ENCODE data around the gene KRTAP10-3. TPM values are rescaled to one million over a fixed set of nuclear protein-coding genes. Genes with fewer than 3 reads are reported as not detected.
"Not testable (repeated sequence)": the region's sequence is repeated elsewhere in the genome, so short reads cannot be mapped to it uniquely, and the experiment has no call there.

KRTAP10-3 gene, protein sequence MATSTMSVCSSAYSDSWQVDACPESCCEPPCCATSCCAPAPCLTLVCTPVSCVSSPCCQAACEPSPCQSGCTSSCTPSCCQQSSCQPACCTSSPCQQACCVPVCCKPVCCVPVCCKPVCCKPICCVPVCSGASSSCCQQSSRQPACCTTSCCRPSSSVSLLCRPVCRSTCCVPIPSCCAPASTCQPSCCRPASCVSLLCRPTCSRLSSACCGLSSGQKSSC
- not detected in 2 replicates for total RNA-seq (2014; rRNA removed; shearing (Covaris generic))

DNA sequence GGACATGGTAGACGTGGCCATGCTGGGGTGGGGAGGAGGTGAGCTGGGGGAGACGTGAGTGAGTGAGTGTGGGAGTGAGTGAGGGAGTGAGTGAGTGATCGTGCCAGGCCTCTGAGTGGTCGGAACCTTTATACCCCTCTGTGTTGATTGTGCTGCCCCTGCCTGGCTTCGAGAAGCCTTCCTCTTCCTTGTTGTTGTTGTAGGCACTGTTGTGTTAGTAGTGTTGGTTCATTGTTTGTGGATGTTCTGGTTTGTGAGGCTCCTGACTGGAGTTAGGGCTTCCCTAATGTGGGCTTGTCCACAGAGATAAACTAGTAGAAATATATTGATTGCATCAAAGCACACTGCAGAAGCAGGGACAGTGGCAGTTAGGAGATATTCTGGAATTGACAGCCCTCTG lies at the start of gene KRTAP10-3:
Gene KRTAP10-3, minus strand, starts transcription at position 101 of the 400 bp plus-strand sequence. Its CDS starts 80 bp downstream, at position 21.
- no peak for DNase-seq (ENCODE audit: low spot score)

DNA sequence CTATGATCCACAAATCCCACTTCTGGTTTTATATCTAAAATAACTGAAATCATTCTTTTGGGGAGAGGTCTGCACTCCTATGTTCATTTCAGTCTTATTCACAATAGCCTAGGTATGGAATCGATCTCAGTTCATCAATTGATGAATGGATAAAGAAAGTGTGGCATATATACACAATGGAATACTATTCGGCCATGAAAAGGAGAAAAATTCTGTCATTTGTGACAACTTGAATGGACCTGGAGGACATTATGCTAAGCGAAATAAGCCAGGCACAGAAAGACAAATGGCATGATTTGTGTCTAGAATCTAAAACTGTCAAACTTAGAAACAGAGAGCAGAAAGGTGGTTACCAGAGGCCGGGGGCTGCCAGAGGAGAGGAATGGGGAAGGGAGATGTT lies 47.9 kb upstream of the KRTAP10-3 start:
- DNase-seq (ENCODE audit: low spot score), result no peak

DNA sequence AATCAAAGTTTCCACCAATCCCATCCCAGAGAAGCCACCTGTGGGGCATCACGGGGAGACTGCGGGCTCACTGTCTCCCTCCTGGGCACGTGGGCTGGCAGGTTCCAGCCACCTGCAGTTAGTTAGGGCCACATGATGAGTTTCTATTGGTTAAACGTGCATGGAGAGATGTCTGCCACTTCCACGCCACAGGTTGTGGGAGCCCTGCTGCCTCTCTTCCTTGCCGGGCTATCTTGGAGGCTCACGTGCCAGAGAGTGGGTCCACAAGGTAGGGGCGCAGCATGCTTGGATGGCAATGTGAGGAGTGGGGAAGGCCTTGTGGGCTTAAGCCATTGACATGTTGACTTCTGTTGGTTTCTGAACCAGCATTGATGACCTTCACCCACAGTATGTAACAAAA lies 45.3 kb upstream of the KRTAP10-3 start:
- no peak for DNase-seq (ENCODE audit: low spot score)

DNA sequence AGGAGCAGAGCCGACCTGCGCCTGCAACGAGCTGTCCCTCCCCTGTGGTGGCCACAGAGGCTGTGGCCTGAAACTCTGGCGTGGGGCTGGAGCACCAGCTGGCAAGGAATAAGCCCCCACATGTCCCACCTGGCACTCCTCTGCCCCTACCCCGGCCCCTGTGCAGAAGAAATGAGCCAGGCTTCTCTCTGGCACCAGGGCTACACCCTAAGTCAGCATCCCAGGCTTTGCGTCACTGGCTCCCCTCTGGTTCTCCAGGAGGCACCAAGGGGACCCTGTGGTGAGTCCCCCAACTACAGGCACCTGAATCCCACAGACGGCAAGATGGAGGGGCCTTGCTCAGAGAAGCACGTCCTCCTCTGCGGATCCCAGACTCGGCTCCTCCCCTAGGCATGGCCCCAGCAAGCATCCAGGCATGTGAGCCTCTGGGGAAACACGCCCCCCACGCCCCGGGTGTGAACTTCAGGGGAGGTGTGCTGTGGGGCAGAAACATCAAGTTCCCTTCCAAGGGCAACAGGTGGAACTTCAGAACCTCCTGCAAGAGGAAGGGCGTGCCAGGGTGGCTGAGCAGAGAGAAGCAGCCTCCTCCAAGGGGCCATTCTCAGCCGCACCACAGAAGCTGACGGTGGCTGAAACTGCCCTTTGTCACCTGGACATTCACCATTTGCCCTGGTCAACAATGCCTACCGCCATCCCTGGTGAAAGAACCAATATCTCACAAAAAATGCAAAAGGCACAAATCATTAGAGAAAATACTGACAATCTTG lies 44.7 kb upstream of the KRTAP10-3 start:
- no peak for DNase-seq (ENCODE audit: low spot score)

DNA sequence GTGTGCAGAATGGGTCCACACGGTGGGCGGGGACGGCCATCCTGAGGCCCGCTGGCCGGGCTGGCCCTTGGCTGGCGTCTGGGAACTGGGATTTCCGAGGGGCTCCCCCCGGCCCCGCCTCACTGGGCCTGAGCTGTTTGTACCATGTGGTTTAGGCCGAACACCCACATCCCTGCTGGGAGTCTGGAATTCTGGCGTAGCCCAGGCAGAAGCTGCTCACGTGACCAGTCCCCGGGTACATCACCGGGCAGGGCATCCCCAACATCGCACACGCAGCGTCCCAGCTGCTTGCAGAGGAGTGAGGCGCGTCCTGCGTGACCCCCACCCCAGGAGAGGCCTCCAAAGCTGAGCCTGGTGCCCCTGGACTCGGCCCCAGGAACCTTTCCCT lies 43.9 kb upstream of the KRTAP10-3 start:
- no peak for DNase-seq (ENCODE audit: low spot score)

DNA sequence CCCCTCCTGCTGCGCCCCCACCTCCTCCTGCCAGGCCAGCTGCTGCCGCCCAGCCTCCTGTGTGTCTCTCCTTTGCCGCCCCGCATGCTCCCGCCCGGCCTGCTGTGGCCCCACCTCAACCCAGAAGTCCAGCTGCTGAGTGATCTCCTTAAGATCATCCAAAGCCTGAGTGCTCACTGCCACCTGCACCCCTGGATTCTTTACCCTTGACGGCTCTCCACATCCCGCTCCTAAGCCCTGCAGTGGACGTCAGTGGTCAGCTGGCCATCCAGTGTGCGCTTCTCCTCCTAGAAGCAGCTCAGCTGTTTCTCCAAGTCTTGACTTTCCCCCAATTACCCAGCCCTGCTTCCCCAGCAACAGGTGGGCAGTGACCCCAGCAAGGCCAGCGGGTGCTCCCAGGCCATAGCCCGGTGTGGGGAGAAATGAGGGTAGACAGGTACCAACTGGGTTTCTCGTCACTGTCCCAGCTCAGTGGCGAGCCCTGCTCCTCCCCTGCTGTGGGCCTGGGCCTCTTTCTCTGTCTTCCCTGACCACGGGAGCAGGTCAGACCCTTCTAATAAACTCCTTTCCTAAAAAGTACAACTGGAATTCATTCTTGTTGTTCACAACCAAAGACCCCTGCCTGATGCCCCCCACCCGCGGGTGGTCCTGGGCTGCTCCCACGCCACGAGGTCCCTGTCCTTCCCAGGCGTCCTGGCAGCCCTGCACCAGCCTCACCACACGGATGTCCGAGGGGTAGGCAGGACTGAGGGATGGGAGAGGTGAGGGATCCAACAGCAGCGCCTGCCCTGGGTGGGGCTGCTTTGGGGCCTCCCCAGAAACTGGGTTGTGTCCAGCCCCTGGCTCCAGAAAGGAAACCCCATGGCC lies 43.2 kb upstream of the KRTAP10-3 start:
- DNase-seq (ENCODE audit: low spot score), result no peak

DNA sequence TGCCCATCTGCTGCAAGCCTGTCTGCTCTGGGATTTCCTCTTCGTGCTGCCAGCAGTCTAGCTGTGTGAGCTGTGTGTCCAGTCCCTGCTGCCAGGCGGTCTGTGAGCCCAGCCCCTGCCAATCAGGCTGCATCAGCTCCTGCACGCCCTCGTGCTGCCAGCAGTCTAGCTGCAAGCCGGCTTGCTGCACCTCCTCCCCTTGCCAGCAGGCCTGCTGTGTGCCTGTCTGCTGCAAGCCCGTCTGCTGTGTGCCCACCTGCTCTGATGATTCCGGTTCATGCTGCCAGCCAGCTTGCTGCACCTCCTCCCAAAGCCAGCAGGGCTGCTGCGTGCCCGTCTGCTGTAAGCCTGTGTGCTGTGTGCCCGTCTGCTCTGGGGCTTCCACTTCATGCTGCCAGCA lies 42.5 kb upstream of the KRTAP10-3 start:
- not testable (repeated sequence) for DNase-seq (ENCODE audit: low spot score)

DNA sequence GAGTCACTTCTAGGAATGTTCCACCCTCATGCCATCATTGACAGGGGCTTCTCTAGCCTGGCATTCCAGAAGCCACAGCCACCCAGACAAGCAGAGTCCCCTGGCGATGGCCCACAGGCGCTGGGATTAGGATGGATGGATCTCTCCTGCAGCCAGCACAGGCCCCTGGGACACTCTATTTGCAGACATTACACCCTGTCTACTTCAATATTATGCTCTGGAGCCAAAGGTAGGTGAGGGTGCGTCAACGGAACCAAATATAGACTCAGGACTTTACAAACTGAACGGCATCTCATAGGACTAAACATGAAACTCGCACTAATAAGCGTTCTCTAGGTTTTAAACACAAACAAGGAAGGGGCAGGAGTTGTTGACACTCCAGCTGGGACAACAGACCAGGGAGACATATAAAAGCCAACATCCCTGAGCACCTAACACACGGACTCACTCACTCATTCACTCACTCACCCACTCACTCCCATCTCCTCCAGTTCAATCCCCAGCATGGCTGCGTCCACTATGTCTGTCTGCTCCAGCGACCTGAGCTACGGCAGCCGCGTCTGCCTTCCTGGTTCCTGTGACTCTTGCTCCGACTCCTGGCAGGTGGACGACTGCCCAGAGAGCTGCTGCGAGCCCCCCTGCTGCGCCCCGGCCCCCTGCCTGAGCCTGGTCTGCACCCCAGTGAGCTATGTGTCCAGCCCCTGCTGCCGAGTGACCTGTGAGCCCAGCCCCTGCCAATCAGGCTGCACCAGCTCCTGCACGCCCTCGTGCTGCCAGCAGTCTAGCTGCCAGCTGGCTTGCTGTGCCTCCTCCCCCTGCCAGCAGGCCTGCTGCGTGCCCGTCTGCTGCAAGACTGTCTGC lies 41.8 kb upstream of the KRTAP10-3 start, which contains the start of gene KRTAP10-7:
Gene KRTAP10-7, plus strand, starts transcription at position 480 of the 861 bp plus-strand sequence. Its CDS starts 25 bp downstream, at position 505.
- DNase-seq (ENCODE audit: low spot score), result not testable (repeated sequence)

DNA sequence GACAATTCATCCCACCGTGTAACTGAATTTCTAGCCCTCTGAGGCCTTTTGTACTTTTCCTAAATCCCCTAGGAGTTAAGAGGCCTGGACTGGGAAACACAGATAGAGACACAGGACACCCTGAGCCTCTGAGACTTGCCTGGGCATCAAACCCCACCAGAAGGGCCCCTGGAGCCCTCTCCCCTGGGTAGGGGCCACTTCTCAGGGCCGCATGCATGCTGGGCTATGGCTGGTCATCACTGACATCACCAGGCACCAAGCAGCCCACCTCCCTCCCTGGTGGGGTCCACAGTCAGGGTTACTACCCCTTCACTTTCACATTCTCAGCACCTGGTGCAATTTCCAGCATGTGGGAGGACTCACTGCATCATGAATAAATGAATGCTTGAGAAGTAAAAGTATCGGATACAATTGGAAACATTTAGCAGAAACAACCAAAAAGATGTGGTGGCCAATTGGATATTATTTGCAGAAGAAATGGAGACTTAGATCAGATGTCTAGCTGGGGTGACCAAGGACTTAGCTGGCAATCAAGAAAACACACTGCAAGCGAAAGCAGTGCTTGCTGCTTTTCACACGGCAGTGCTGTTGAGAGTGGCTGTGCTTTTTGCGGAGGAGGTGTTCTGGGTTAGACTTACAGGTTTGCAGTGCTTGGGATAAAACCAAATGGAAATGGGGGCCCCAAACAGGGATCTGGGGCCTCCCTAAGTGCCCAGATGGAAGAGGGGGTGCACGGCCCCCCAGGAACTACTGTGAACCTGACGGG lies 40.9 kb upstream of the KRTAP10-3 start:
- DNase-seq (ENCODE audit: low spot score), result no peak

DNA sequence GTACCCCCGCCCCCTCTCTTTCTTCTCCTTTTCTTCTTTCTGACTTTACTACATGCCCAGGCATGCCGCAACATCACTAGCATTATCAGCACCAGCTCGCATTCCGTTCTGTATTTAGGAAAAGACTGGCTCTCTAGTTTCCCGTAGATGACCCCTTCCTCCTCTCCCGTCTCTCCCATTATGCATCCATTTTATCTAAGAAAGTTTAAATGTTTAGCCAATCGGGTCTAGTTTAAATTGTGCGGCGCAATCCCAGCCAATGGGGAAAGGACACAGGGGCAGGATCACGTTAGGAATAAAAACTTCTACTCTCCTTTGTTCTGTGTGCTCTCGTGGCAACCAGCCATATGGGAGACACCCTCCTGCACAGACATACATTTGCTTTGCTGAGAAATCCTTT lies 39.5 kb upstream of the KRTAP10-3 start:
- no peak for DNase-seq (ENCODE audit: low spot score)

DNA sequence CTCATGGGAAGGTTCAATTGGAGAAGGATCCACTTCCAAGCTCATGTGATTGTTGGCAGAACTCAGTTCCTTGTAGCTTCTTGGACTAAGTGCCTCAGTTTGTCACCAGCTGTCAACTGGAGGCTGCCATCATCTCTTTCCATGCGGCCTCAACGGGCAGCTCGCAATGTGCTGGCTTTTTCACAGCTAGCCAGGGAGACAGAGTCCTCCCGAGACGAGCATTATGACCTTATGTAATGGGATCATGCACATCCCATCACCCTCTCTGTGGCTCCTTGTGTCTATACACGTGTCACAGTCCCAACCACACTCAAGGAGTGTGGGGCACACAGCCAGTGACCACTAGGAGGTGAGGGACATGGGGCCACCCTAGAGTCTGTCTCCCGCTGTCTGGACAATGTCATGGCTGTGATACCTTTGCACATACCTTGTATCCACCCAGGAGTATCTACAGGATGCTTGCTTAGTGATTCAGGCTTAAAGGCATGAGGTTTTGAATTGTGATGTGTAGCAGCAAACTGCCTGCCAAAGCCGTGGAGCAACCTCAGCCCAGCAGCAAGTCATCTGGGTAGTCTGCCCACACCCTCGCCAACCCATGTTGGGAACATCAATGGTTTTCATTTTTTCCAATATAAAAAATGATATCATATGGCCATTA lies 37.6 kb upstream of the KRTAP10-3 start:
- DNase-seq (ENCODE audit: low spot score), result no peak

DNA sequence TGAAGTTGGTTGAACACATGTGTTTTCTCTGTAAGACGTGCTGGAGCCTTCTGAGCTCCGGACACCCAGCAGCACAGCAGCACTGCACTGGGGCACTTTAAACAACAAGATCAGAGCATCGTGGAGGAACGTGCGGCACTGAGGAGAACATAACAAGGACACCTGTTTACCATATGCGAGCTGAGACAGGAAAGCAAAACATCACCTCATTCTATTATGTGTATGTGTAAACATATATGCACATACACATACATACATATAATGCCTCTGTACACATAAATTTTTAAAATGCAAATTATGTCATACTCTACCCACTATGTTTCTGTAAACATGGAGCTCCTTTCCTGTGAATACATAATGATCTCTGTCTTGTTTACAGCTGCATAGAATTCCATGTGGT lies 36.9 kb upstream of the KRTAP10-3 start:
- no peak for DNase-seq (ENCODE audit: low spot score)

DNA sequence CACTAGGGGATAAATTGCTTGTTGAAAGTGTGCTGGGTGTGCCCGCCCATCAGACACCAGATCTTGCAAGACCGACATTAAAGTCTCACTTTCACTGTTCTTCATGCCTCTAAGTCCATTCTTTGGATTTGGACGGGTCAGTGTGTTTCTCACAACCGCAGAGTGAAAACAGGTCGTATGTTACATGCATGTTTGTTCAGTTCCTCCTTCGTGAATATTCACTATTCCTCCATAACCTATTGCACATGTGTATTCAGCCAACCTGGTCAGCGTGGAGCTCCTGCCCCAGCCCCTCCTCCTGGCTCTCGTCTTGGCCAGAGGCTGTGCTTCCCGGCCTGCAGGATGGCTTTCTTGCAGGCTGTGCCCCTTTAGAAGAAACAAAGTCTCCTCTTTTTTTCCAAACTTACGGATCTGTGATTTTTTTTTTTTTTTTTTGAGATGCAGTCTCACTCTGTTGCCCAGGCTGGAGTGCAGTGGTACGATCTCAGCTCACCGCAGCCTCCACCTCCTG lies 35.9 kb upstream of the KRTAP10-3 start:
- no peak for DNase-seq (ENCODE audit: low spot score)

DNA sequence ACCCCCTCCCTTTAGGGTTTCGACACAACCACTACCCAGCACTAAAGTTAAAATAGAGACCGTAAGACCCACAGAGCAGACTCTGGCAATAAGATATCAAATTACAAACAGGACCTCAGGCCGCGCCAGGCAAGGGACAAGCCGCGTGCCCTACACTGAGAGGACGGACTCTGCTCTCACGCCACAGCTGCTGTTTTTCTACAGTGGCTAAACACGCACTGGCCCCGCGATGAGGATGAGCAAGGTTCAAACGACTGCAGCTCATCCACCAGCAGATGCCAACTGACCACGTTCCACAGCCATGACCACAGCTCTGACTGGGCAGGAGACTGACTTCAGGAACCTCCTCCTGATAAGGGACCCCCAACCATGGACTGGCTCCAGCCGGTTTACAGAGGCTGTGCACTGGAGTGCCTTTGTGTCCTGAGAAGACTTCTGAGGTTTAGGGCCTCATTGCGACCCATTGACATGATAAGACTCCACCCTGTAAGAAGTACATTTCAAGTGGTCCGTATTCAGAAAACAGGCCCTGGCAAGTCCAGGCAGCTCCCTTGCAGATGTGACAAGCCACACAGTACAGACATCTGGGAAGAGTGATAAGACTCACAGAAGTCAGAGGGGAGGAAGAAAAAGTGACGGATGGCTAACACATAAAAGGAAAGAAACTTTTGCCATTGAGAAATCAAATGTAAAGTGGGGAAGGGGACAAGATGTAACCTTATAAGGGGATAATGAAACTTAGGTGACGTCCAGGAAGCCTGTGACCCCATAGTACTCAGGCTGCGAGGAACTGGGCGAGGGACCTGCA lies 35.2 kb upstream of the KRTAP10-3 start:
- DNase-seq (ENCODE audit: low spot score), result no peak

DNA sequence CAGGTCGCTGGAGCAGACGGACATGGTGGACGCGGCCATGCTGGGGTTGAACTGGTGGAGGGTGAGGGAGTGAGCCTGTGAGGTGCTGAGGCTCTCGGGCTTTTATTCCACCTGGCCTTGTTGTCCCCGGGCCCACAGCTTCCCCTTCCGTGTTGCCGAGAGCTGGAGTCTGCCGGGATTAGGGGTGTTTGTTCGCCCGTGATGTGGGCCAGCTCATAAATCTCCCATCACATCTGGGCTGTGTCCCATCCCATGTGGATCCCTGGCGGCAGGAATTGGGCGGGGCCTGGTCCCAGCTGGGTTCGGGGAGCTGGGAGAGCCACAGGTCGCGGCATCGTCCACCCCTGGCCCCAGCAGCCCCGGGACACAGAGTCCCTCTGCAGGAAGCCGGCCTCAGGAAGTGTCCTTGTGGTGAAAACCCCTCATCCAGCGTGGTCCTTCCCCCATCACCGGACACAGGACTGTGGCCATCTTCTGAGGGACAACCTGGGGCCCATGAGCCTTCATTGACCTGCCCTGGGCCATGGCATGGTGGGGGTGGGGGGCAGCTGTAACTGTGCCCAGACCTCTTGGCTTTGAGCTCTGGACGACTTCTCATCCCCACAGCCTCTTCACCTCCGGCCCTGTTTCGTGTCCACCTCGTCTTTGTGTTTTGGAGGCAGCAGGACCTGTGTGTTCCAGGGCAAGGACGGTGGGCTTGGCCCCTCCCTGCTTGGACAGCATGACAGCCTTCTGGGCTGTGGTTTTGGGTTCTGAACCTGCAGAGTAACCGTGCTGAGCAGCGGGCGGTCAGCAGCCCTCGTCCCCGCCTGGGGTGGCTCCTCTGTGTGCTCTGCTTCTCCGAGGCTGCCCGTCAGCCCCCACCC lies 34.1 kb upstream of the KRTAP10-3 start, which contains the start of gene KRTAP10-6:
Gene KRTAP10-6, minus strand, starts transcription at position 60 of the 866 bp plus-strand sequence. Its CDS starts 21 bp downstream, at position 39.
- DNase-seq (ENCODE audit: low spot score), result no peak

DNA sequence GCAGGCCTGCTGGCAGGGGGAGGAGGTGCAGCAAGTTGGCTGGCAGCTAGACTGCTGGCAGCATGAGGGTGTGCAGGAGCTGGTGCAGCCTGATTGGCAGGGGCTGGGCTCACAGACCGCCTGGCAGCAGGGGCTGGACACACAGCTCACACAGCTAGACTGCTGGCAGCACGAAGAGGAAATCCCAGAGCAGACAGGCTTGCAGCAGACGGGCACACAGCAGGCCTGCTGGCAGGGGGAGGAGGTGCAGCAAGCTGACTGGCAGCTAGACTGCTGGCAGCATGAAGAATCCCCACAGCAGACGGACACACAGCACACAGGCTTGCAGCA lies 33.2 kb upstream of the KRTAP10-3 start:
- not testable (repeated sequence) for DNase-seq (ENCODE audit: low spot score)

DNA sequence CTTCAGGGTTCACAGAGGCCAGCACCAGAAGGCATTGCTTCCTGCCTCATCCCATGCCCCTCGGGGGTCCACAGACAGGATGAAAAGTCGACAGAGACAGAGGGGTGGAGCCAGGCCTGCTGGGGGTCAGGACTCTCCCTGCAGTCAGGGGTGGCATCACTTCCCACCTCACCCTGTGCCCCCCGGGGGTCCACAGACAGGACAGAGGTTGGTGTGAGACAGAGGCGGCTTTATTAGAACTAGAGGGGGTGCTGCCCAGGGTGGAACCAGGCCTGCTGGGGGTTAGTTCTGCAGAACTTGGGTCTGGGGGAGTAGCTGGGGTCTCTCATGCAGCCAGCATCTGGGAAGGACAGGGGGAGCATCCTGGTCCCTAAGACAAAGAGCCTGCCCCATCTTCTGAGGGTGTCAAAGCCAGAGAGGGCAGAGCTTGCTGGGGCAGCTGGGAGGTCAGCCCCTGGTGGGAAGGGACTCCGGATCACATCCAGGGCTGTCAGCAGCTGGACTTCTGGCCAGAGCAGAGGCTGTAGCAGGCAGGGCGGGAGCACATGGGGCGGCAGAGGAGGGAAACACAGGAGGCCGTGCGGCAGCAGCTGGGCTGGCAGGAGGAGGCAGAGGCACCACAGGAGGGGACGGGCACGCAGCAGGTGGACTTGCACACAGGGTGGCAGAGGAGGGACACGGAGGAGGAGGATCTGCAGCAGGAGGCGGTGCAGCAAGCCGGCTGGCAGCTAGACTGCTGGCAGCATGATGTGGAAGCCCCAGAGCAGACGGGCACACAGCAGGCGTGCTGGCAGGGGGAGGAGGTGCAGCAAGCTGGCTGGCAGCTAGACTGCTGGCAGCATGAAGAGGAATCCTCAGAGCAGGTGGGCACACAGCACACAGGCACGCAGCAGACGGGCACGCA lies 32.6 kb upstream of the KRTAP10-3 start:
- not testable (repeated sequence) for DNase-seq (ENCODE audit: low spot score)
